HEK293 (cell line): ENCODE data around the gene BCAR1.

Experiments used
- ATF2 ChIP-seq: fragments of 450-650 bp; formaldehyde crosslinking; IDR thresholded peaks from 2 replicates; pipeline ENCODE4 v1.5.1; 2016; ENCODE audit warnings: missing biosample characterization, missing genetic modification characterization, low read depth
- SP3 ChIP-seq: fragments of 450-650 bp; formaldehyde crosslinking; IDR thresholded peaks from 2 replicates; pipeline ENCODE4 v1.5.1; 2016; ENCODE audit warnings: missing biosample characterization, missing genetic modification characterization
- YY1 ChIP-seq: fragments of 450-650 bp; formaldehyde crosslinking; IDR thresholded peaks from 2 replicates; pipeline ENCODE4 v1.5.1; 2018; ENCODE audit warnings: missing biosample characterization, missing genetic modification characterization
- ZNF24 ChIP-seq: fragments of 450-650 bp; formaldehyde crosslinking; IDR thresholded peaks from 2 replicates; pipeline ENCODE4 v1.5.1; 2016; ENCODE audit warnings: missing biosample characterization, missing genetic modification characterization
- ZNF311 ChIP-seq: fragments of 450-650 bp; formaldehyde crosslinking; IDR thresholded peaks from 2 replicates; pipeline ENCODE4 v1.5.1; 2017; ENCODE audit warnings: missing biosample characterization, missing genetic modification characterization, borderline replicate concordance
- ZNF580 ChIP-seq: fragments of 450-650 bp; formaldehyde crosslinking; IDR thresholded peaks from 2 replicates; pipeline ENCODE4 v1.5.1; 2016; ENCODE audit warnings: missing biosample characterization, missing genetic modification characterization
- ZNF596 ChIP-seq: fragments of 450-650 bp; IDR thresholded peaks from 2 replicates; pipeline ENCODE4 v1.5.0; 2018; ENCODE audit warnings: missing biosample characterization, mild to moderate bottlenecking, missing genetic modification characterization, moderate library complexity

GRCh38 chr16:75219838-75220237 is 31.6 kb downstream of the BCAR1 start:
- no peak for TF ChIP-seq ATF2
- no peak for TF ChIP-seq ZNF311 (tag by site-specific recombination)
- TF ChIP-seq ZNF580 = no peak
- no peak for TF ChIP-seq YY1 (tag by site-specific recombination)
- TF ChIP-seq SP3 (tag by site-specific recombination) = no peak
- TF ChIP-seq ZNF24 (tag by site-specific recombination) = no peak
- TF ChIP-seq ZNF596 (tag by site-specific recombination) = no peak
